Inflammatory macrophage treated with lipopolysaccharide for 4 hours (primary cell): ENCODE measurements around the gene ARL15.
A peak's percentile ranks its signal among the peaks of the same experiment; 100 is the strongest.
"Not testable (repeated sequence)": the region's sequence is repeated elsewhere in the genome, so short reads cannot be mapped to it uniquely, and the experiment has no call there.

ENCODE experiments used
- DNase-seq: peaks from one replicate; pipeline ENCODE4 v3.0.0-alpha.2; 2020

The ARL15 gene

GRCh38 chr5:54013556-54014194 lies 296.7 kb downstream of the ARL15 start:
- peak; percentile 94 for DNase-seq

- DNase-seq = no peak
Observed at GRCh38 chr5:54009828-54010227, 300.5 kb downstream of the ARL15 start.

GRCh38 chr5:54009357-54009756 lies 301.0 kb downstream of the ARL15 start:
- no peak for DNase-seq

GRCh38 chr5:54007827-54008777 lies 302.3 kb downstream of the ARL15 start:
- no peak for DNase-seq

- no peak for DNase-seq
Observed at GRCh38 chr5:54004697-54005096, 305.7 kb downstream of the ARL15 start.

- DNase-seq = no peak
Observed at GRCh38 chr5:54002779-54003178, 307.6 kb downstream of the ARL15 start.

GRCh38 chr5:54001976-54002775 lies 308.2 kb downstream of the ARL15 start:
- peak; percentile 45 for DNase-seq

GRCh38 chr5:54000011-54000410 lies 310.4 kb downstream of the ARL15 start:
- no peak for DNase-seq

GRCh38 chr5:53997736-53998627 lies 312.4 kb downstream of the ARL15 start:
- no peak for DNase-seq

- DNase-seq = no peak
Observed at GRCh38 chr5:53996008-53996407, 314.4 kb downstream of the ARL15 start.

GRCh38 chr5:53994148-53994547 lies 316.2 kb downstream of the ARL15 start:
- peak; percentile 80 for DNase-seq

- peak; percentile 29 for DNase-seq
Observed at GRCh38 chr5:53991942-53992341, 318.4 kb downstream of the ARL15 start.

GRCh38 chr5:53987101-53987500 lies 323.3 kb downstream of the ARL15 start:
- no peak for DNase-seq

GRCh38 chr5:53985796-53986195 lies 324.6 kb downstream of the ARL15 start:
- no peak for DNase-seq

- no peak for DNase-seq
Observed at GRCh38 chr5:53984971-53985370, 325.4 kb downstream of the ARL15 start.

- no peak for DNase-seq
Observed at GRCh38 chr5:53983568-53984460, 326.6 kb downstream of the ARL15 start.

GRCh38 chr5:53982319-53982718 lies 328.1 kb downstream of the ARL15 start:
- DNase-seq = not testable (repeated sequence)

GRCh38 chr5:53980061-53980460 lies 330.3 kb downstream of the ARL15 start:
- no peak for DNase-seq

- DNase-seq = no peak
Observed at GRCh38 chr5:53974021-53974420, 336.4 kb downstream of the ARL15 start.

GRCh38 chr5:53972314-53972713 lies 338.1 kb downstream of the ARL15 start:
- DNase-seq = no peak

- DNase-seq = no peak
Observed at GRCh38 chr5:53971551-53971950, 338.8 kb downstream of the ARL15 start.
